Stimulated activated CD4-positive, alpha-beta T cell treated with anti-CD3 and anti-CD28 coated beads, Interleukin-4, amount 100 ng/mL, for 24 hours (primary cell): ENCODE results near the gene NFATC2.
"Not testable (repeated sequence)": the region's sequence is repeated elsewhere in the genome, so short reads cannot be mapped to it uniquely, and the experiment has no call there.

Source experiments
- DNase-seq: peaks from one replicate; pipeline ENCODE4 v3.0.0-alpha.2; 2020

NFATC2 gene

DNA sequence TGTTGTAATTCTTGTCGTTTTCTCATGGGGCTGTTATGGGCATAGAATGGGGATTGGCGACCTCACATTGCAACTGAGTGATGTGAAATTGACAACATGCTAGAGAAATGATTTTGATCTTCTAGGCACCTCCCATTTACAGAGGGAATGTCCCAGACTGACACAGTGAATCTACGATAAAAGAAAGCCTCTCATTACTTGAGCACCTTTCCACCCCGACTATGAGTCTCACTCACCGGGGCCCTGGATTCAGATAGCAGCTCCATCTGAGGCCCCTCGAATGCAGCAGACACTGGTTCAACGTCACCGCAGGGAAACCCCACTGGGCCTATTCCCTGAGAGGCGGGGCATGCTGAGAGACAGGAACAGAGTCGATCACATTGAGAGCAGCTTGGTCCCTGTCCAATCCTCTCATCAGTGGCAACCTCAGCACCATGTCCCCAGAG is 49.1 kb downstream of the NFATC2 start:
- peak; percentile 52 for DNase-seq

DNA sequence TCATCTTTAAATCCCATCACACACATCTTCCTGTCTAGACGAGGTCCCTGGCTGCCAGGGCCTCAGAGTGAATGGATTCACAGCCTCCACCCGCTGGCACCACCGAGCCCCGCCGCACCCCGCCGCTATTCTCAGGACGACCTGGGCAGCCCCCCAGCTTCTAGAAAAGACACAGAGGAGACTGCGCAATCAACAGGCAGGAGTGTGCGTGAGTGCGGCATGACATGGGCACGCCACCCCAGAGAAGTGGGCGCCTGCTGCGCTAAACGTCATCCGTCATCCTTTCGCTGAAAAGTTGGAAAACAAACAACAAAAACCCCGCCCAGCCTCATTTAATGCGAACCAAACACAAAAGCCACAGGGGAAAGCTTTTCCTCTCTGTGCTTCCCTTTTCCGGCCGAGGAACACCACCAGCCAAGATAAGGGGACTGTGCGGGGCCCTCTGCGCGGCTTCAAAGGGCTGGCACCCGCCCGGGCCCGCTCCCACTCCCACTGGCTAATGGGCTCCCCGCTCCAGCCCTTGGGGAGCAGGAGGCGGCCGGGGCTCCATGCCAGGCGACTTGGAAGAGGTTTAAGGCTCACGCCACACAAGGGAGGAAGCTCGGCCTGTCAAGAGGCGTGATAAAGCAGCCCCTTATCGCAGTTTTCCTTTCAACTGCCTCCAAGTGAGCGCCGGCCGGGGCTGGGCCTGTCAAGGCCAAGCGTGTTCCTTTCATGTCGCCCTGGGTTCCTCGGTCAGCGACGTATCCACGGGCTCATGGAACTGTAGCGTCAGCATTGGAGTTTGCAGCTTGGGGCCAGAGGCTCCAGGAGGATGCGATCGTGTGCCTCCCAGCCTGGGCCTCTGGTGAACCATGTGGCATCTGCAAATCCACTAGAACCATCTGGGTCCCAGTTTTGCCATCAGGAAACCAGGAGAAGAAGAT is 50.1 kb downstream of the NFATC2 start:
- no peak for DNase-seq

DNA sequence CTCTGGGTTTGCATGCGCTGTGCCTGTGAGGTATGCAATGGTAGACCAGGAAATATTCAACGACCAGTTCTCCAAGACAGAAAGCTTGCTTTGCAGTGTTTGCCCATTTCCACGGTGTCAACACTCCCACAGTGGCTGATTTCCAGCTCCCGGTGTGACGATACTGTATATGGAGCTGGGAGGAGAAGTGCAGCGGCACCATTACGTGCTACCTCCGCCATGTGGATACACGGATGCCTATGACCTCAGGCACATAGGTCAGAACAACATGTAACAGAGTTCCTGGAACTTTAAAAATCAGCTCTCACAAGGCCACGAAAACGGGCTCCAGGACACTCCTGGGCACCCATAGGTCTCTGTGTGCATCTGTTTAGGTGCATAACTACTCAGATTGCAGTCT is 51.1 kb downstream of the NFATC2 start:
- no peak for DNase-seq

DNA sequence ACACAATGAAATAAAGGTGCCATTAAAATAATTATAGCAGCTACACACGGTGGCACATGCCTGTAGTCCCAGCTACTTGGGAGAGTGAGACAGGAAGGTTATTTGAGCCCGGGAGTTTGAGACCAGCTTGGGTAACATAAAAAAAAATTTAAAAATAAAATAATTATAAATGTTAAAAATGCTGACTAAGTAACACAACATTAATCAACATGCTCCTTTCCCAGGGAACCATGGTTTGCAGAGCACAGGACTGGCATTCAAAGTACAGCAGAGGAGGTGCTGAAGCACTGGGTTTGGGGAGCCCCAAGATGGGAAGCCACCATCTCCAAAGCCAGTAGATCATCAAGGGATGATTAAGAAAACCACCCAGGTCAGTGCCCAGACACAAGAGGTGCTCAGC is 51.9 kb downstream of the NFATC2 start:
- no peak for DNase-seq

DNA sequence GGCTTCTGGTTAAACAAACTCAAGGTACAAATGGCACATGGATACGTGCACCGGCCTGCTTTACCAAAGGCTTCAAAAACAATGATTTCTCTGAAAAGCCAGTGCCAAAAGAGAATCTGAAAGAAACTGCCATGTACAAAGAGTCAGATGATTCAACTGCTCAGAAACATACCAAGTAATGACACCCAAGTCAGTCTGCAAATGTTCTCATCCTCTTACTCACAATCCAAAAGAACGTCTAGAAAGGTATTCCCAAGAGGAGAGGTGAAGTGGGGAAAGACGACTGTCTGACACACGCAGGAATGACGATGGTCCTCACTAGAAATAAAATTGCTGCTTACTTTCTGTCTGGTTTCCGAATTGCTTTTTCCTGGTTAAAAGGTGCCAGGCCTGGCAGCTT is 52.9 kb downstream of the NFATC2 start:
- no peak for DNase-seq

DNA sequence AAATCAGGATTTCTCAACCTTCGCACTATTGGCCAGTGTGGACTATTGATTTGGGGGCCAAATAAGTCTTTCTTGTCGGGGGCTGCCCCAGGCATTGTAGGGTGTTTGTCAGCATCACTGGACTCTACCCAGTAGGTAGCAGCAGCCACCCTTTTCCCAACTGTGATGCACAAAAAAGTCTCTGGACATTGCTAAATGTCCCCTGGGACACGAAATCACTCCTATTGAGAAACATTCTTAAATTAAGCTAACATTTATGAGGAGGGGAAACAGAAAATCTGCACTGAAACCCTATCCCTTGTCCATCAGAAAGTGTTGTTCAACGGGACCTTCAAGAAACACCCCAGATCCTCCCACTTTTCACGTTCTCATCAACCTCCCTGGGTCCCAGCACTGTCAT is 54.2 kb downstream of the NFATC2 start:
- DNase-seq, result no peak

DNA sequence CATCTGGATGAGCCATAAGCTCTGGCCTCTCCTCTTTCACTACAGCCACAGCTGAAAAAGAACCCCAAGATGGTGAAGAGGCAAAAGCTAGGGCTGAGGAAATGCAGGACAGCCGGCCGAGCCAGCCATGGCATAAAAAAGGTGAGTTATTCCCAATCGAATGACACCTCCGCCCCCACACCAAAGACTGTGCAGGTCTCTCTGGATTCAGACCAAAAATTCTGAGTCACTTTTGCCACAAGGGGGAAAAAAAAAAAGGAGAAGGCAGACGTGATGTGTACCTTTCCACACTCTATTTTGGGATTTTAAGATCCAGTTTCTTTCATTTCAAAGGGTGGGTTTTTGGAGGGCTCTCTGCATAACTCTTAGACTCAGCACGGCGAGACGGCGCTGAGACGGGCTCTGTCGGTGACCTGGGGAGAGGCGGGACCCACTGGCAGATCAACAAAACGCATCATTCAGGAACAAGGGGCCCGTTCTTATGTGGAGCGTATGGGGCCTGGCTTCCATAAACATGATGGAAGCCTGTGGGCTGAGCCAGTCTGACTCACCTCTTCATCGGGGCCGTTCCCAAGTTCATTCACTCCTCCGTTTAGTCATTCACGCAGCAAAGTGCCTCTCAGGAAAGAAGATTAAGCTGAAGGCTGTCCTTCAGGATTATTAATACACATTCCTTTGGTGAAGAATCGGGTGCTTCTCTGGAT is 54.8 kb downstream of the NFATC2 start:
- DNase-seq, result no peak

DNA sequence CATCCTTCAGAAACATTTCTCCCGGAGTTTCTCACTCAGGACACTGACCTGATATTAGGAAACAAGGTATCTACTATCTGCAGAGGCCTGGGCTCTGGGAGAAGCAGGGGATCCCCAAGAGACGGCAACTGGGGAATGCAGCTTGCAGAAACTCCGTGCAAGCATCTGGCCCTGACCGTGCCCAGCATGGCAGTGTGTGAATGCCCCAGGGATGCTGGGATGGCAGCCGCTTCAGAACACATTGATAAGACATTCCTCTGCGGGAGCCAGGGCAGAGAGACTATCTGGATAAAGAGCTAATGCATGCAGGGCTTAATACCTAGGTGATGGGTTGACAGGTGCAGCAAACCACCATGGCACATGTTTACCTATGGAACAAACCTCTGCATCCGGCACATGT is 55.4 kb downstream of the NFATC2 start:
- no peak for DNase-seq

DNA sequence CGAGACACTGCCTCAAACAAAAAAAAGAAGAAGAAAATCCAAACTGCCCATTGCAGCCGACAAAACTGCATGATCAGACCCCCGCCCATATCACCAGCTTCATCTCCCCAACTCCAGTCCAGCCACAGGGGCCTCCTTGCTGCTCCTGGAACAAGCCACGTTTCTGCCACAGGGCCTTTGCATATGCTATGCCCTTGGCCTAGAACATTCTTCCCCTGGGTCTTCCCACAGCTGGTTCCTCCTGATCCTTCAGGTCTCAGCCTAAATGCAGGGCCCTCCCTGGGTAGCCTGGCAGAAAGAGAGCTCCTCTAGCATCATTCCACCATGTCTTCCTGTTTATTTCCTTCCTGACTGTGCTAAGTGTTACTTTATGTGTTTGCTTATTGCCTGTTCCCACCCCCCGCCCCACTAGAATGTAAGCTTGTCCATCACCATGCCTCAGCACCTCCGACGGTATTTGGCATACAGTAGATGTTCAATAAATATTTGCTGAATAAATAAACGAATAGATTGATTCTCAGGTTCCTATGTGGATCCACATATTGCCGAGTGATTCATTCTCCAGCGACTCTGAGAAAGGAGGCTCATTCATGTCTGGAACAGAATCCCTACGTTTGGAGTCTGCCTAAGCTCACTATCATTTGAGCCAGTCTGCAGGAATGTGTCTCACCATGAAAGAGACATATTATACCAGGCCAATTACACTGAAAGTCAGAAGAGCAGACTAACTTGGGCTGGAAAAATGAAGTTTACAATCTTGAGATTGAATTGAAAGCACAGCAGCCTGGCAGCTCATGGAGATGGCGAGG is 56.1 kb downstream of the NFATC2 start:
- no peak for DNase-seq

DNA sequence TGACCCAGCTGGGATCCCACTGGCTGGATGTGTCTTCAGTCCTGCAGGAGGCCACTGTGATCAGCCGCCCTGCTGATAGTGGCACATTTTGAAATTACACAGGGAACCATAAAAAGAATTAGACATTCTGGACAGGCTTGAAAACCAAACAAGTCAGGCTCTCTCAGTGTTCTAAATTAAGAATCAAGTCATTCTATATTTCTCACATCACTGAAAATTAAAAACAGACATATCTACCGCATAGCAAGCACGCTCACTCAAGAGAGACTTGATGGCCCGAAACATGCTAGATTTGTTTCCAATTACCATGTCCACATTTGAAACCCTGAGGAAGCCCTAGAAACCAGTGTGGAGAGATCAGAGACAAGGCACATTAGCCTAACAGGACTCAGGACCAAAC is 57.7 kb downstream of the NFATC2 start:
- no peak for DNase-seq

DNA sequence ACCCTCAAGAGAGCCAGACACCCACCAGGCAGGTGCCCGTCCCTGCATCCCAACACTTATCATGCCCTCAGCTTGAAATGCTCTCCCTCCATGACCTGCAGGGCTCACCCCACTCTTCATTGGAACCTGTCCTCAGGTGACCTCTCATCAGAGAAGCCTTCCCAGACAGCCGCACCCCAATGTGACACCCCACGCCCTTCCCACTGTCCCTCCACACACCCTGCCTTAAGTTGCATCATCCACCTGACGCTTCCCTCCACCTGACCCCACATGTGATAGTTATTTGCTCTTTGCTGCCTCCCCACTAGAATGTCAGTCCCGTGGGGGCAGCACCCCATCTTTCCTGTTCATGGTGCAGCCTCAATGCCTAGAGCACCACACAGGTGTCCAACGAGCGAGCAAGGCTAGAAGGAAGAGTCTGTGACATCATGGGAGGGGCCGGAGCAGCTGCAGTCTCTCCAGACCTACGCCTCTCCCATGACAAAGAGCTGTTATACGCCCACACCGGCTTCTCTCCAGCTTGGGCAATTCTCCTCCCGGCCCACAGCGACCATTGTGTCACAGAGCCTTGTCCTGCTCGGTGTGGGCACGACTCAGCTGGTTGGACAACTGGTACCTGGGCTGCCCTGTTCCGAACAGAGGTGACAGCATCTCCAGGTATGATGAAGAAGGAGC is 58.2 kb downstream of the NFATC2 start:
- DNase-seq, result no peak

DNA sequence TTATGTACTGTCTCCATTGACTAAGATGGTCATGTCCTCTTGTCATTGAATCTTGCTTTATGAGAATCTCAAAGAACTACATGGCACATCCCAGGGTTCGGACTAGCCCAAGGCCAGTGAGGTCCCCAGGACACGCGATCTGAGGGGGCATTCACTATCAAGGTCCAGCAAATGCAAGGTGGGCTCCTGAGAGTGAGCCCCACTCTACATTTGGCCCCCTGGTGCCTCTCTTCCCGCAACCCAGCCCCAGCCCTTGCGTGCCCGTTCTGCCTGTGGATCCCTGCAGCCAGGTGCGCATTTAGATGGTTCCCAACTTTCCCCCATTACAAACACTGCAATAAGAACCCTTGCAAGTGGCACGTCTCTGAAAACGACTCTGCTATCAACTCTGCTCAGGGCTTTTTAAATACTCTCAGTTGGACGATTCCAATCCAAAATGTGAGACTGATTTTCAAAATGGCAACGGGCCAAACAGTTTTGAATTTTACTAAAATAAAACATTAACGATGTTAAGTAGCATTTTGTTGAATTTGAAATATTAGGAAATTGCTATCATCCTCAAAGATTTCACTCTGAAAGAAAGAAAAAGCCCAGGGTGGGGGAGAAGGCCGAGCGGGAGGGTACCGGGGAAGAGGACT is 59.6 kb downstream of the NFATC2 start:
- no peak for DNase-seq

DNA sequence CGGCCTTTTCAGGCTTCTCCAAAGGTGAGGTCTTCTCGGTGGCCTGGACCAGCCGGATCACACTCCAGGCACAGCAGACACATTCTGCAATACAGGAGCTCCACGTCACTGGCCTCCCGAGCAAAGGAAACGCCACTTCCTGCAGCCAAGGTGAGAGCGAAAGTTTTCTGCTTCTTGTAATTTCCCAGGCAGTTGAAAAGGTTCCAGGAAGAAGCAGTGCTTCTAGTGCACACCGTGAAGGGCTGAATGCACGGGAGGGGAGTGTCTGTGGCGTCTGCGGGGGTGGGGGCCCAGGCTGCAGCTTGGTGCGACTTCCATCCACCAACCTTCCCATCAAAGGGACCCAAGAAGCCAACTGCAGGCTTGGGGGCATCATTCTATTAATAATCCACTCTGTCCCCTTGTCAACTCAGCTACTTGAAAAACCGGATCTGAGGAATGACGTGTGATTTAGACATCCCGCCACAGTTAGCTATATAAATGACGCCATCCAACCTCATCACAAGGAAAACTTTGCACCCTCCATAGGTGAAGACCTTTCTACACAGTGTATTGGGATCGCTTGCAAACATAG is 61.1 kb downstream of the NFATC2 start:
- peak; percentile 58 for DNase-seq

DNA sequence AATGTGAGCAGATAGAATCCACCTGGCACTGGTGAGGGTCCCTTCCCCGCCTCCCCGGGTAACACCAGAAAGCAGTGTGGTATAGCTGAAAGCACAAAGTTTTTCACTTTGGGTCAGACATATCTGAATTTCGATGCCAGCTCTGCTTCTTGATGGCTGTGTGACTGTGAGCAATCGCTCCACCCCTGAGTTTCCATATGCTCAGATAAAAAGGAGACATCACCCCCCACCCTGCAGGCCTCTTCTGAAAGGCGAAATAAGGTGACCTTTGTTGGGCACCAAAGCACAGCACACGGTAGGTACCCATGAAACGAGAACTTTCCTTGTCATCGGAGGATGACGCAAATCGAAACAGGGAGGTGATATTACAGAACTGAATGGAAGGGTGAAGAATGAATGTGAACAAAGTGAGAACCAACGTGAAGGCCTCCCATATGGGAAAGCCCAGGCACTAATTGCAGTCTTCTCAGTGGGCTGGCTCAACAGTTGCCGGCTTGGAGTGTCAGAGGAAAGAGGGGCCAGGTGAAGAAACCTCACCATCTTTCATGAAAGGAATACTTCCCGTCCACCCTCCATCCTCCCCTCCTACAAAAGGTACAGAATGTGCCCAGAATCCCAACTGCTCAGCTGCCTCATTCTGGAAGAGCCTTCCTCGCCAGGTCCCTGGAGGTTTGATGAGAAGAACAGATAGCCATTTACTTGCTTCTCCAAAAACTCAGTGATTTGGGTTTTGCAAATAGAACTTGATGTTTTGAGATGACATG is 61.8 kb downstream of the NFATC2 start:
- DNase-seq, result peak; percentile 85

DNA sequence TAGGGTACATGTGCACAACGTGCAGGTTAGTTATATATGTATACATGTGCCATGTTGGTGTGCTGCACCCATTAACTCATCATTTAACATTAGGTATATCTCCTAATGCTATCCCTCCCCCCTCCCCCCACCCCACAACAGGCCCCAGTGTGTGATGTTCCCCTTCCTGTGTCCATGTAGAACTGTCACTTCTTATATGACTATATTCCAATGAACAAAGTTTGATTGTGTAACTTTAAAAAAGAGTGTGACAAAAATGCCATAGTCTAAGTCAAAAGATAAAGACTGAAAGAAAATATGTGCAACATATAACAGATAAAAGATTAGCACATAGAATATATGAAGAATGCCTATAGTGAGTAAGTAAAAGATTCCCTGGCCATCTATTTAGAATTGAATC is 66.4 kb downstream of the NFATC2 start:
- not testable (repeated sequence) for DNase-seq

DNA sequence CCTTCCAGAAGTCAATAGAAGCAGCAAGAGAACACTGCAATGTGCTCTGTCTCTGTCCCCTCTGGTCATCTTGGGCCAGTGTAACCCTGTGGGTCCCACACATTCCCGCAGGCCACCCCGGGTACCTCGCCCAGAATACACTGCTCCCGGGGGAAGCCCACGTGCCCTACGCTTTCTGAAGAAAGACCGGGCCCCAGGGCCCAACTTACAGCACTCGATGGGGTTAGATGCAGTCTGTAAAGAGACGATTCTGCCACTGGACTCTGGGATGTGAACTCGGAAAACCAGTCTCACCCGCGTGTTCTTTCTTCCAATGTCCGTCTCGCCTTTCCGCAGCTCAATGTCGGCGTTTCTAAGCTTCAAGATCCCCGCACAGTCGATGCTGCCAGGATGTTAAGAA is 68.7 kb downstream of the NFATC2 start:
- no peak for DNase-seq

DNA sequence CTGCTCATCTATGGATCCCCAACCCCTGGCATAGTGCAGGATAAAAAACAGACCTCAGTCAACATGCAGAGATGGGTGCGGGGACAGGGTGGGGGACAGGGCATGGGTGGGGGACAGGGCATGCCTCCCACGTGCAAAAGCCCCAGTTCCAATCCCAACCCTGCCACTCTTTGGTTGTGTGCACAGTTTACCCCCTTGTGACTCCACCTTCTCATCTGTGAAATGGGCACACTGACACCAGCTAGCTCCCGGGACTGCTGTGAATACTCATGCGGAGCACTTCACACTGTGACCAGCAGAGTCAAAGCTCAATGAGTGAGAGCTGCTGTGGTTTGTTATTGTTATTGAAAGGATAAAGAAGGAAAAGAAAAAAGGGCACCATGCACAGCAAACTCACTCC is 69.3 kb downstream of the NFATC2 start:
- DNase-seq, result no peak

DNA sequence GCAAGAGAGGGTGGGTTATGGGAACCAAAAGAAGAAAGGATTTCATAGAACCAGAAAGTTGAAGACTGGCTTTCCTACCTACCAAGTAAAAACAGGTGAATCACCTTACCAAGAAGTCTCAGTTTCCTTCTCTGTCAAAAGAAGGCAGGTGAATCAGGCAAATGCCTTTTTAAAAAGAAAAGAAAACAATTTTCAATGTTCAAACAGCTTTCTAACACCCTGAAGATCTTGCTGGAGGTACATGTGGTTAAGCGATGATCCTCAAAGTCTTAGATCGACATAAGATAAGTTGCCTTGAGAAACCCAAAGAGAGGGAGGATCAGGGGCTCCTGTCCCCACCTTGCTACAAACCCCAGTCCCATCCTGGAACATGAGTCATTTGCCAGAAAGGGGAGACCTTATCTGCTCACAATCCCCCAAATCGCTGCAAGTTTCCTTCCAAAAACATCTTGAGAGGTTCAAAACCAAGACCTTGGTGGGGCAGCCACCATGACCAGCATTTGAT is 71.6 kb downstream of the NFATC2 start:
- DNase-seq, result peak; percentile 40

DNA sequence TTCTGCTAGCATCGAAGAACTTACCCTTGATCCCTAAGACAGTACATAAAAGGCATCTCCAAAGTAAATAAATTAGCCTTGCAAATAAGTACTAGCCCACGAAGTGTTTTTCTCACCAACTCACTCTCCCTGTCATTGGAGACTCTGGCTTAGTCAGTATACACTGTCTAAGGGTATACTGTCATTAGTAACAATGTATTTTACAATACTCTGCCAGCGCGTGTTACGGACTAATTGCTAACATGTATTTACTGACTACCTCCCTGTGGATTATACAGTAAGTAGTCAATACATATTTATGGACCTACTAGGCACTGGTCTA is 72.1 kb downstream of the NFATC2 start:
- no peak for DNase-seq

DNA sequence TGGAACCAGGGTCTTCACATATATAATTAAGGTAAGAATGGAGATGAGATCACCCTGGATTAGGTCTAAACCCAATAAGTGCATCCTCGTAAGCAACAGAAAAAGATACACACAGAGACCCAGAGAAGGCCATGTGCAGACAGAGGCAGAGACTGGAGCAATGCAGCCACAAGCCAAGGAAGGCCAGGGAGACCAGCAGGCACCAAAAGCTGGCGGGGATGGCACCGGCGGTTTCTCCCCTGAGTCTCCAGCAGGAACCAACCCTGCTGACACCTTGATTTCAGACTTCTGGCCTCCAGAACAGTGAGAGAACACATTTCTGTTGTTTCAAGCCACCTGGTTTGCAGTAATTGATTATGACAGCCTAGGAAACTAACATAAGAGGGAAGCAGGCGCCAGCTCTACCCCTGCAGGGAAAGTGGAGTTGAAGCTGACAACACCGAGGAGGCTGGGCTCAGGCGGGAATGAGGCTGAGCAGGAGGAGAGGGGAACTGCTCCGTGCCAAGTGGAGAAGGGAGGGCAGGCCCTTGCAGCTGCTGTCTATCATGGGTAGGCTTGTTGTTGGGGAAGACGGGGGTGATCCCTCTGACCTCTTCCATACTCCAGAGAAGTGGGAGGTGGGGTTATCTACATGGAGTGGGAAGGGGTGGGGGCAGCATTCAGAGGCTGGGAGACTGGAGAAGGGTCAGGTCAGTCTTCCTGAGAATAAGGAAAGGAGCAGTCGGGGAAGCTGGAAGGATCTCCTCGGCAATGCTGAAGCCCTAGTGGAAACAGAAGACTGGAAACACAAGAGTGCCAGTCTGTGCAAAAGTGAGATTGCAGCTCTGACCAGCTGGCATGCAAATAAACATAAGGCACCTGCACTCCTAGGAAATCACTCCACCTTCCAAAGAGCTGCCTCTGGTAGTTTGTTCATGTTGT is 72.7 kb downstream of the NFATC2 start:
- DNase-seq, result no peak
